CD4-positive, alpha-beta T cell (primary cell): ENCODE data around the gene GTSE1. TPM values are rescaled to one million over a fixed set of nuclear protein-coding genes. Genes with fewer than 3 reads are reported as not detected.

ENCODE experiments used
- ATAC-seq: fragments of 200-7000 bp; cut with Tn5 transposase; one replicate; pipeline ENCODE4 v1.10.0; 2022; ENCODE audit warnings: mild to moderate bottlenecking; ENCODE audit not compliant: poor library complexity
- CTCF ChIA-PET: fragments of 350-600 bp; sonication (Branson Sonifier 250); formaldehyde crosslinking; loops from one replicate; lab custom pipeline; 2021; ENCODE audit warnings: antibody characterized with exemption, inconsistent platforms; lab: Charles Lee
- POLR2A ChIA-PET: fragments of 350-600 bp; sonication (Branson Sonifier 250); formaldehyde crosslinking; loops from one replicate; lab custom pipeline; 2021; ENCODE audit warnings: antibody characterized with exemption, inconsistent platforms; lab: Charles Lee
- DNase-seq, 14 experiments: peaks; one replicate each; pipeline ENCODE4 v3.0.0-alpha.2; 2013 to 2020; ENCODE audit warnings: mixed read lengths in 2 of 14
- H3K27ac ChIP-seq, 2 donors: one replicate each; pipeline versions ENCODE4 v1.5.1 to v1.7.0; 2013; ENCODE audit warnings: low read length in 2 of 2, low read depth in 1 of 2, mild to moderate bottlenecking in 1 of 2
- H3K27me3 ChIP-seq, 2 experiments: 1 replicate in 1 of 2; 2 replicates in 1 of 2; pipeline versions ENCODE4 v1.6.1 to v1.7.0; 2013; ENCODE audit warnings: low read length in 2 of 2, control low read depth in 1 of 2, mild to moderate bottlenecking in 1 of 2, moderate library complexity in 1 of 2; ENCODE audit not compliant: insufficient read depth in 2 of 2, control insufficient read depth in 1 of 2
- H3K36me3 ChIP-seq: one replicate; pipeline ENCODE4 v1.6.1; 2013; ENCODE audit warnings: low read length, control low read depth; ENCODE audit not compliant: insufficient read depth
- H3K4me1 ChIP-seq: one replicate; pipeline ENCODE4 v1.6.1; 2013; ENCODE audit warnings: low read length, control low read depth; ENCODE audit not compliant: insufficient read depth
- H3K4me3 ChIP-seq: one replicate; pipeline ENCODE4 v1.5.1; 2013; ENCODE audit warnings: mild to moderate bottlenecking, low read length, moderate library complexity
- H3K9me3 ChIP-seq, 2 experiments: 1 replicate in 1 of 2; 2 replicates in 1 of 2; pipeline versions ENCODE4 v1.6.1 to v1.7.0; 2013; ENCODE audit warnings: low read length in 2 of 2, mild to moderate bottlenecking in 2 of 2, control low read depth in 1 of 2, moderate library complexity in 1 of 2; ENCODE audit not compliant: control insufficient read depth in 1 of 2, insufficient read depth in 1 of 2
- H3K27ac Mint-ChIP-seq: one replicate; pipeline ENCODE4 v1.8.0; 2020; ENCODE audit warnings: mixed read lengths
- H3K27me3 Mint-ChIP-seq: one replicate; pipeline ENCODE4 v1.8.0; 2021; ENCODE audit warnings: mixed read lengths
- H3K36me3 Mint-ChIP-seq: one replicate; pipeline ENCODE4 v1.8.0; 2021; ENCODE audit warnings: low read depth, mixed read lengths
- H3K4me1 Mint-ChIP-seq: one replicate; pipeline ENCODE4 v1.8.0; 2021; ENCODE audit warnings: low read depth, mixed read lengths
- H3K4me3 Mint-ChIP-seq: one replicate; pipeline ENCODE4 v1.8.0; 2020; ENCODE audit warnings: mild to moderate bottlenecking, mixed read lengths
- H3K9me3 Mint-ChIP-seq: one replicate; pipeline ENCODE4 v1.8.0; 2020; ENCODE audit warnings: mixed read lengths
- intact Hi-C, 2 experiments: fragments of 100-400 bp; cut with DNase I in 1 of 2; cut with micrococcal nuclease in 1 of 2; formaldehyde crosslinking; loops; one replicate each; pipeline versions ENCODE4 v1.15.1 to v1.9.0; 2023 to 2025; cut with DNase I, micrococcal nuclease
- total RNA-seq, 174 experiments: library from RNA in 2 of 174; stranded (reverse) in 2 of 174; gene quantifications; one replicate each; pipeline ENCODE4 v1.2.3 and lab custom pipeline; 2021 to 2026
- TF ChIP-seq, protein P1 (sequence below): fragments of 200-600 bp; IDR thresholded peaks from one replicate; pipeline ENCODE4 v1.8.0; 2022; ENCODE audit warnings: antibody characterized with exemption, mild to moderate bottlenecking

Gene GTSE1
- total RNA-seq, 2 experiments from 2014 or later, result 0.14 to 0.89 TPM

DNA sequence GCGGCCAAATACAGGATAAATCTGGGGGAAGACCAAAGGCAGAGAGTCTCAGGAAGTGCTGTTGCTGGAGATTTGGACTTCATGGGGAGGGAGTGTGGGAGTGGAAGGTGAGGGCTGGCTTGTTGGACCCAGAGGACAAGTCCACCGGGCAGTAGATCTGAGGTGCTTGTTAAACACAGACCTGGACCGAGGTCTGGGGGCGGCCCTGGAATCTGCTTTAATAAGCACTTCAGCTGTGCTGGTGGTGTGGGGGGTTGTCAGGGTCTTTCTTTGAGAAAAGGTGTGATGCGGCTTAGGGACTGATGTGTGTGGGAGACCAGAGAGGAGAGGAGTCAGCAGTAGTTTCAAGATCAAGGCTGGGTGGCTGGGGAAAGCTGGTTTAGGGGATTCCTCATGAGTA, 43.3 kb downstream of the GTSE1 start:
- POLR2A ChIA-PET, result no interaction called here
- Histone ChIP-seq H3K27me3 (no peaks in the 10 kb centered on the region), H3K4me1 (peaks cover 12% of the 10 kb centered on the region), H3K9me3 (no peaks in the 10 kb centered on the region), H3K36me3 (peaks cover 67% of the 10 kb centered on the region), H3K27ac (no peak overlapping the region), H3K4me3 (no peak overlapping the region)
- no peaks in the 10 kb centered on the region for H3K9me3 Mint-ChIP-seq
- peaks cover 51% of the 10 kb centered on the region for H3K4me1 Mint-ChIP-seq
- no peak for DNase-seq
- intact Hi-C loops, result no loop called here
- no peaks in the 10 kb centered on the region for H3K27me3 Mint-ChIP-seq
- H3K27ac Mint-ChIP-seq, result no peak overlapping the region
- TF ChIP-seq, protein P1, sequence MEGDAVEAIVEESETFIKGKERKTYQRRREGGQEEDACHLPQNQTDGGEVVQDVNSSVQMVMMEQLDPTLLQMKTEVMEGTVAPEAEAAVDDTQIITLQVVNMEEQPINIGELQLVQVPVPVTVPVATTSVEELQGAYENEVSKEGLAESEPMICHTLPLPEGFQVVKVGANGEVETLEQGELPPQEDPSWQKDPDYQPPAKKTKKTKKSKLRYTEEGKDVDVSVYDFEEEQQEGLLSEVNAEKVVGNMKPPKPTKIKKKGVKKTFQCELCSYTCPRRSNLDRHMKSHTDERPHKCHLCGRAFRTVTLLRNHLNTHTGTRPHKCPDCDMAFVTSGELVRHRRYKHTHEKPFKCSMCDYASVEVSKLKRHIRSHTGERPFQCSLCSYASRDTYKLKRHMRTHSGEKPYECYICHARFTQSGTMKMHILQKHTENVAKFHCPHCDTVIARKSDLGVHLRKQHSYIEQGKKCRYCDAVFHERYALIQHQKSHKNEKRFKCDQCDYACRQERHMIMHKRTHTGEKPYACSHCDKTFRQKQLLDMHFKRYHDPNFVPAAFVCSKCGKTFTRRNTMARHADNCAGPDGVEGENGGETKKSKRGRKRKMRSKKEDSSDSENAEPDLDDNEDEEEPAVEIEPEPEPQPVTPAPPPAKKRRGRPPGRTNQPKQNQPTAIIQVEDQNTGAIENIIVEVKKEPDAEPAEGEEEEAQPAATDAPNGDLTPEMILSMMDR, result no peak
- CTCF ChIA-PET, result no interaction called here
- H3K36me3 Mint-ChIP-seq, result peaks cover 85% of the 10 kb centered on the region
- ATAC-seq, result no peak
- H3K4me3 Mint-ChIP-seq, result no peak overlapping the region

DNA sequence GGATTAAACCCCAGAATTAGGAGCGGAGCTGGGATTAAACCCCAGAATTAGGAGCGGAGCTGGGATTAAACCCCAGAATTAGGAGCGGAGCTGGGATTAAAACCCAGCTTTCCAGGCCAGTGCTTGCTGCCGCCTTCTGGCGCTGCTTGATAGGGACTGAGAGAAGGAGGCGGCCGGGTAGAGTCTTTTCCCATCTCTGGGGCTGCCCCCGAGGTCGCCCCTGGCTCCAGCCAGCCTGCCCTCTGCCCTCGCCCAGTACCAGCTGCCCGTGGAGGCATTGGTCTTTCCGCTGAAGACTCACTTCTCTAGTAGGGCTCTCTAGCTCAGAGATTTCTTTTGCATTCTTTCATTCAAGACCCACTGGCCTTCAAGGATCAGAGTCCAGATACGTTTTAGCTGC, 44.0 kb downstream of the GTSE1 start:
- Mint-ChIP-seq H3K4me3 (no peak overlapping the region), H3K36me3 (peaks cover 91% of the 10 kb centered on the region), H3K27me3 (no peaks in the 10 kb centered on the region), H3K9me3 (no peaks in the 10 kb centered on the region), H3K4me1 (peaks cover 47% of the 10 kb centered on the region), H3K27ac (no peak overlapping the region)
- peaks cover 10% of the 10 kb centered on the region for H3K4me1 ChIP-seq
- H3K9me3 ChIP-seq, result no peaks in the 10 kb centered on the region
- no peak overlapping the region for H3K4me3 ChIP-seq
- no peaks in the 10 kb centered on the region for H3K27me3 ChIP-seq
- no peak overlapping the region for H3K27ac ChIP-seq
- DNase-seq (no peak), ATAC-seq (no peak)
- CTCF ChIA-PET, result no interaction called here
- H3K36me3 ChIP-seq, result peaks cover 73% of the 10 kb centered on the region
- POLR2A ChIA-PET, result no interaction called here
- intact Hi-C loops, result no loop called here
- TF ChIP-seq, protein P1, result no peak

DNA sequence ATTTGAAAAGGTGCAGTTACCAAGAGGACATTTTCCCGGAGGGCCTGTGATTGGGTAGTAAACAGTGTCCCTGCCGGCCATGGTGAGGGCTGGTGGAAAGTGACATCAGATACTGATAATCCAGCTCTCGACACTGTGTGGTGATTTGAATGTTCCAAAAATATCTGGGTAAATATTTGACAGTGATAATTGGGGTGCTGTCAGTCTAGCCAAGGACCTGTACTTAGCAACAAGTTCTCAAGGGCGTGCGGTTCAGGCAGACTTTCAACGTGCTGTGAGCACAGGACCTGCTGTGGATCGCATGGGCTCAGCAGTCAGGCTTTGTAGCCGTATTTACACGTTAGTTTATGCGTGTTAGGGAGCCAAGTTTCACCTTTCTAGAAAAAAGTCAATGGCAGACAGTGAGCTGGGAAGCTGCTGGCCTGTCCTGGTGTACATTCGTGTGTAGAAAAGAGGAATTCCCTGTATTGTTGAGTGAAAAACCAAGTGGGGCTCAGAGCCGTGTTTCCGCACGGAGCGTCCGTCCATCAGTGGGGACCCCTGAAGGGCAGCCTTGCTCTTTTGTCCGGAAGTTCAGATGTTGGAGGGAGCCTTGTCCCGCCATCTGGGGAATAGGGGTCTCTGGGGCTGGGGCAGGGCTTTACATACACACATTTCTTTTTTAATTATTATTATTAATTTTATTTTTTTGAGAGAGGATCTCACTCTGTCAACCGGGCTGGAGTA, 50.2 kb downstream of the GTSE1 start:
- H3K36me3 Mint-ChIP-seq, result peaks cover 95% of the 10 kb centered on the region
- H3K4me1 Mint-ChIP-seq, result peaks cover 4% of the 10 kb centered on the region
- intact Hi-C loops, result no loop called here
- Histone ChIP-seq H3K27ac (no peak overlapping the region), H3K4me3 (no peak overlapping the region), H3K36me3 (peaks cover 92% of the 10 kb centered on the region), H3K9me3 (no peaks in the 10 kb centered on the region), H3K27me3 (no peaks in the 10 kb centered on the region), H3K4me1 (no peaks in the 10 kb centered on the region)
- H3K27me3 Mint-ChIP-seq, result no peaks in the 10 kb centered on the region
- no peak overlapping the region for H3K4me3 Mint-ChIP-seq
- H3K9me3 Mint-ChIP-seq, result no peaks in the 10 kb centered on the region
- H3K27ac Mint-ChIP-seq, result no peak overlapping the region
- DNase-seq (no peak), ATAC-seq (no peak)
- TF ChIP-seq, protein P1, result no peak
- ChIA-PET POLR2A (no interaction called here), CTCF (no interaction called here)
